MCF 10A (cell line): ENCODE data around the gene ADCK1. TPM values are rescaled to one million over a fixed set of nuclear protein-coding genes. Genes with fewer than 3 reads are reported as not detected.
"Not testable (repeated sequence)": the region's sequence is repeated elsewhere in the genome, so short reads cannot be mapped to it uniquely, and the experiment has no call there.

Experiments used
- BruUV-seq: library from RNA; stranded (reverse); fragments of 400-500 nt; replicated peaks from 2 replicates; lab custom pipeline; 2021; lab: Mats Ljungman, UMichigan
- CTCF ChIA-PET: fragments of 300-600 bp; sonication (Branson Sonifier 250); formaldehyde crosslinking; extraction: SDS; loops from one replicate; lab custom pipeline; 2021; ENCODE audit warnings: antibody characterized with exemption, inconsistent platforms; lab: Yijun Ruan, JAX
- POLR2A ChIA-PET: fragments of 300-600, 350-650 bp; sonication (Branson Sonifier 250); formaldehyde crosslinking; extraction: SDS; loops from one replicate; lab custom pipeline; 2020; ENCODE audit warnings: antibody characterized with exemption, inconsistent platforms; lab: Yijun Ruan, JAX
- DNase-seq: peaks from one replicate; pipeline ENCODE4 v3.0.0-alpha.2; 2018; ENCODE audit not compliant: unreplicated experiment
- H3K27ac Mint-ChIP-seq: one replicate; pipeline ENCODE4 v1.8.0; 2022; ENCODE audit warnings: mild to moderate bottlenecking, low read depth, mixed read lengths; ENCODE audit not compliant: unreplicated experiment
- H3K27me3 Mint-ChIP-seq: one replicate; pipeline ENCODE4 v1.8.0; 2022; ENCODE audit warnings: mixed read lengths; ENCODE audit not compliant: insufficient read depth, unreplicated experiment
- H3K36me3 Mint-ChIP-seq: one replicate; pipeline ENCODE4 v1.8.0; 2022; ENCODE audit warnings: mild to moderate bottlenecking, moderate library complexity, mixed read lengths; ENCODE audit not compliant: insufficient read depth, unreplicated experiment
- H3K4me1 Mint-ChIP-seq: one replicate; pipeline ENCODE4 v1.8.0; 2022; ENCODE audit warnings: mixed read lengths; ENCODE audit not compliant: insufficient read depth, unreplicated experiment
- H3K4me3 Mint-ChIP-seq: one replicate; pipeline ENCODE4 v1.8.0; 2022; ENCODE audit warnings: mild to moderate bottlenecking, moderate library complexity, mixed read lengths; ENCODE audit not compliant: unreplicated experiment
- H3K9me3 Mint-ChIP-seq: one replicate; pipeline ENCODE4 v1.8.0; 2022; ENCODE audit warnings: mixed read lengths; ENCODE audit not compliant: unreplicated experiment
- intact Hi-C: fragments of 100-400 bp; cut with micrococcal nuclease; formaldehyde crosslinking; loops from 2 replicates; pipeline ENCODE4 v1.14.1; 2022
- total RNA-seq: library from RNA; stranded (reverse); gene quantifications from 2 replicates; pipeline ENCODE4 v1.2.3, GENCODE V29; 2022
- TF ChIP-seq, protein P1 (sequence below): fragments of 200-600 bp; IDR thresholded peaks from one replicate; pipeline ENCODE4 v1.8.0; 2022; ENCODE audit warnings: antibody characterized with exemption, mild to moderate bottlenecking; ENCODE audit not compliant: unreplicated experiment

The ADCK1 gene
- total RNA-seq, 1 experiment from 2014 or later: 7.0 TPM

DNA sequence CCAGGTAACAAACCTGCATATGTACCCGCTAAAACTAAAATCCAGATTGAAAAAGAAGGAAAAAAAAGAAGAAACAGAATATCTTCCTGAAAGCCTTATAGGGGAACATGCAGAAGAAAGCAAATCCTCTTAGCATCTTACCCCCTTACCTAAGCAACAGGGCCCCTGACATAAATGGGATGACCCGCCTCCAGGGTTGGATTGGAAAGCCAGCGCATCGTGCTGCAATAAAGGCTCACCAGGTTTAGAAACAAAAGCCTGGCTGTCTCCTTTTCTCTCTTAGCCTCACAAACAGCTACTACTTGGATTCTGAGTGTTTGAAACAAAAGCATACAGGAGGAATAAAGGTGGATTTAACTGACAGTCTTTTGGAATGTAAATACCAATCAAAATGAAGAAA lies 13.8 kb upstream of the ADCK1 start:
- Mint-ChIP-seq H3K27ac (no peak overlapping the region), H3K4me3 (no peak overlapping the region), H3K36me3 (no peaks in the 10 kb centered on the region), H3K9me3 (no peaks in the 10 kb centered on the region), H3K27me3 (no peaks in the 10 kb centered on the region), H3K4me1 (peaks cover 9% of the 10 kb centered on the region)
- no peak for DNase-seq
- CTCF ChIA-PET: no interaction called here
- TF ChIP-seq, protein P1, sequence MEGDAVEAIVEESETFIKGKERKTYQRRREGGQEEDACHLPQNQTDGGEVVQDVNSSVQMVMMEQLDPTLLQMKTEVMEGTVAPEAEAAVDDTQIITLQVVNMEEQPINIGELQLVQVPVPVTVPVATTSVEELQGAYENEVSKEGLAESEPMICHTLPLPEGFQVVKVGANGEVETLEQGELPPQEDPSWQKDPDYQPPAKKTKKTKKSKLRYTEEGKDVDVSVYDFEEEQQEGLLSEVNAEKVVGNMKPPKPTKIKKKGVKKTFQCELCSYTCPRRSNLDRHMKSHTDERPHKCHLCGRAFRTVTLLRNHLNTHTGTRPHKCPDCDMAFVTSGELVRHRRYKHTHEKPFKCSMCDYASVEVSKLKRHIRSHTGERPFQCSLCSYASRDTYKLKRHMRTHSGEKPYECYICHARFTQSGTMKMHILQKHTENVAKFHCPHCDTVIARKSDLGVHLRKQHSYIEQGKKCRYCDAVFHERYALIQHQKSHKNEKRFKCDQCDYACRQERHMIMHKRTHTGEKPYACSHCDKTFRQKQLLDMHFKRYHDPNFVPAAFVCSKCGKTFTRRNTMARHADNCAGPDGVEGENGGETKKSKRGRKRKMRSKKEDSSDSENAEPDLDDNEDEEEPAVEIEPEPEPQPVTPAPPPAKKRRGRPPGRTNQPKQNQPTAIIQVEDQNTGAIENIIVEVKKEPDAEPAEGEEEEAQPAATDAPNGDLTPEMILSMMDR: no peak
- POLR2A ChIA-PET: no interaction called here
- intact Hi-C loops: no loop called here
- no TSS peak for BruUV-seq

DNA sequence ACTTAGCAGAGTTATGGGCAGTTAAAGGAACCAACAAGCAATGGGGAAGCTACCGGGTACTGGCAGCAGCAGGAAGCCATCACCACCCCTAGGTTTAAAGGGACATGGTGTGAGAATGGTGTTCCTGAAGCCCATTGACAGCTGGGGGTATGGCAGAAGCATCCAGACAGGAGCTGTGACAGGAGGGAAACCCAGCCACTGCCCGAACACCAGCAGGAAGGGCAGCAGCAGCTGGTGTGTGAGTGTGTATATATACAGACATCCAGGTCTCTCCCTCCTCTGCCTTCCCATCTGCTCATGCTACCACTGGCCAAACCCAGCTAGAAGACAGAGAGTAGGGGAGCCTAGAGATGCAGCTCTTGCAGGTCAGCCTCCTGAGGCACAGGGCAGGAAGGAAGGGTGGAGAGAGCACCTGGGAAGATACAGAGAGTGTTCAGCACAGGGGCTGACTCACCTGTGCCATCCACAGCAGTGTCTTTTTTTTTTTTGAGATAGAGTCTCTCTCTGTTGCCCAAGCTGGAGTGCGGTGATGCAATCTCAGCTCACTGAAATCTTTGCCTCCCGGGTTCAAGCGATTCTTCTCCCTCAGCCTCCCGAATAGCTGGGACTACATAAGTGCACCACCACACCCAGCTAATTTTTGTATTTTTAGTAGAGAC lies 9.2 kb upstream of the ADCK1 start:
- H3K27ac Mint-ChIP-seq: no peak overlapping the region
- H3K27me3 Mint-ChIP-seq: no peaks in the 10 kb centered on the region
- intact Hi-C loops: loop anchor here (10.0 kb wide), 1 partner anchor 126 kb away; no protein-coding TSS in a partner anchor
- BruUV-seq: no TSS peak
- no peaks in the 10 kb centered on the region for H3K9me3 Mint-ChIP-seq
- TF ChIP-seq, protein P1: no peak
- ChIA-PET CTCF (interaction anchor here (1.5 to 1.7 kb wide), 2 partner anchors 9 to 11 kb away, joined by 3 to 6 read pairs; partner anchors contain the start of gene ADCK1), POLR2A (interaction anchor here (0.6 to 1.9 kb wide), 4 partner anchors 17 to 30 kb away, joined by 3 to 9 read pairs (median 3); partner anchors contain the start of gene SNW1)
- H3K4me3 Mint-ChIP-seq: no peak overlapping the region
- peak; percentile 67 for DNase-seq
- no peaks in the 10 kb centered on the region for H3K36me3 Mint-ChIP-seq
- peaks cover 15% of the 10 kb centered on the region for H3K4me1 Mint-ChIP-seq

DNA sequence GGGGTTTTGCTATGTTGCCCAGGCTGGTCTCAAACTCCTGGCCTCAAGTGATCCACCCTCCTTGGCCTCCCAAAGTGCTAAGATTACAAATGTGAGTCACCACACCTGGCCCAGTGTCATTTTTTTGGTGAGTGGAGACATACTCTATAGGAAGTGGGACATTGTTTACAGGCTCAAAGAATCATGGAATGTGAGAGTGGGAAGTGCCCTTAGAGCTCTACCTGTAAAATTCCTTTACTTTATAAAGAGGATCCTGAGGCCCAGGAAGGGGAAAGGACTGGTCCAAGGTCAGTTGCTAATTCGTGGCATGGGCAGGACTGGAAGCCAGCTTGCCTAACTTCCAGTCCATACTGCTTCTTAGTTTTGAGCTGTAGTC lies 8.7 kb upstream of the ADCK1 start:
- DNase-seq: peak; percentile 54
- TF ChIP-seq, protein P1: no peak
- H3K36me3 Mint-ChIP-seq: no peaks in the 10 kb centered on the region
- H3K27me3 Mint-ChIP-seq: no peaks in the 10 kb centered on the region
- H3K9me3 Mint-ChIP-seq: no peaks in the 10 kb centered on the region
- peaks cover 20% of the 10 kb centered on the region for H3K4me1 Mint-ChIP-seq
- no TSS peak for BruUV-seq
- intact Hi-C loops: loop anchor here (10.0 kb wide), 1 partner anchor 126 kb away; no protein-coding TSS in a partner anchor
- H3K4me3 Mint-ChIP-seq: no peak overlapping the region
- POLR2A ChIA-PET: interaction anchor here (0.6 to 1.9 kb wide), 3 partner anchors 17 to 30 kb away, joined by 3 to 9 read pairs (median 3); partner anchors contain the start of gene SNW1
- no peak overlapping the region for H3K27ac Mint-ChIP-seq
- CTCF ChIA-PET: interaction anchor here (1.5 to 1.7 kb wide), 2 partner anchors 8 to 10 kb away, joined by 3 to 6 read pairs; partner anchors contain the start of gene ADCK1

DNA sequence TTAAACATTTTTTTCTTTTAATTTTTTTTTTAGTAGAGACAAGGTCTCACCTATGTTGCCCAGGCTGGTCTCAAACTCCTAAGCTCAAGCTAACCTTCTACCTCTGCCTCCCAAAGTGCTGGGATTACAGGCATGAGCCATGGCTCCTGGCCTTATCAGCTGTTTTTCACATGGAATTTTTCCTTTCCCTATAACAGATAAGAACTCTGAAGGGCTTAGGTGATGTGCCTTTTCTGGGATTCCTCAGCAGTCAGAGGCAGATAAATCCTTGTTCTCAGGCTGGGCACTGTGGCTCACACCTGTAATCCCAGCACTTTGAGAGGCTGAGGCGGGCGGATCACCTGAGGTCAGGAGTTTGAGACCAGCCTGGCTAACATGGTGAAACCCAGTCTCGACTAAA lies 6.7 kb upstream of the ADCK1 start:
- CTCF ChIA-PET, H3K9me3 Mint-ChIP-seq, H3K27me3 Mint-ChIP-seq, H3K27ac Mint-ChIP-seq, H3K4me3 Mint-ChIP-seq, POLR2A ChIA-PET, H3K36me3 Mint-ChIP-seq, DNase-seq, BruUV-seq: not testable (repeated sequence)
- intact Hi-C loops: loop anchor here (10.0 kb wide), 1 partner anchor 128 kb away; no protein-coding TSS in a partner anchor
- H3K4me1 Mint-ChIP-seq: peaks cover 24% of the 10 kb centered on the region
